ENCODE measurements around the gene MGAT5.
"Not testable (repeated sequence)": the region's sequence is repeated elsewhere in the genome, so short reads cannot be mapped to it uniquely, and the experiment has no call there.

MGAT5 gene

DNA sequence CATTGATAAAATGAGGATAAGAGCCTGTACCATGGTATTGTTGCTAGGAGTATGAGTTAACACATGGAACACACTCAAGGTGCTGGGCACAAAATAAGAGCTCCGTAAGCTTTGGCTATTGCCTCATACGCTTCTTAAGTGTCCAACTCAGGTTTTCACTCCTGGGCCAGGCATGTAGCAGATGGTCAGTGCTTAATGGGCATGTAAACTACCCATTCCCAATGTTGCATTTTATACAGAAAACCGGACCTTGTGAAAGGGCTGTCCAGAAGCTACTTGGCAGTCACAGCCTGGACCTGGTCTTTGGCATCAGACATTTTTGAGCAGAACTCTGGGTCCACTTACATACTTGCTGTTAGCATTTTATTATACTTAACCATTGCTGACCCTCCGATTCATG, 26.9 kb downstream of the MGAT5 start:
- DNase-seq, result no peak

DNA sequence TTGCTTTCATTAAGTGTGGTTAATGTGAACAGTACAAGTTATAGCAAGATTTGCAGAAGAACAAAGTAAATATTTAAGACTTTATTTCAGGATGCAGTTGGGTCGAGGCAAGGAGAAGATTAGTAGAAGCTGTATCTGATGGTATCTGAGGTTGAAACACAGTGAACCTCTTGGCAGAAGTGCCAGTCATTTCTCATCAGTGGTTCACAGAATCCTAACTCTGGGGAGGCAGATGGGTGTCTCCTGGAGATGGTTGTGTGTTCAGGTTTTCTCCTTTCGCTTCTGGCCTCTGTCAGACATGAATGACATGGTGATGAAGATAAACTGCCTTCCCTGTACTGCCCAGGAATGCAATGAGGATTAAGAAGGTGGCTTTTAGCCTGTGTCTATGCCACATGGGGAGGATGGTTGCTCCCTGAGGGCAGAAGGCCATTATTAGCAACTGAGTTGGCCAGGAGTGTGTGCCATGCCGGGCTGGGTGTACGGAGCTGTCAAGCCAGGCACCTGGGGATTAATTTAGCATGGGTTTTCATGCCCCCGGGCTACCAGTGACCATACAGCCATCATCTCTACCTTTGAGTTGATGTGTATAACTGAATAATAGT, 28.0 kb downstream of the MGAT5 start:
- no peak for DNase-seq

DNA sequence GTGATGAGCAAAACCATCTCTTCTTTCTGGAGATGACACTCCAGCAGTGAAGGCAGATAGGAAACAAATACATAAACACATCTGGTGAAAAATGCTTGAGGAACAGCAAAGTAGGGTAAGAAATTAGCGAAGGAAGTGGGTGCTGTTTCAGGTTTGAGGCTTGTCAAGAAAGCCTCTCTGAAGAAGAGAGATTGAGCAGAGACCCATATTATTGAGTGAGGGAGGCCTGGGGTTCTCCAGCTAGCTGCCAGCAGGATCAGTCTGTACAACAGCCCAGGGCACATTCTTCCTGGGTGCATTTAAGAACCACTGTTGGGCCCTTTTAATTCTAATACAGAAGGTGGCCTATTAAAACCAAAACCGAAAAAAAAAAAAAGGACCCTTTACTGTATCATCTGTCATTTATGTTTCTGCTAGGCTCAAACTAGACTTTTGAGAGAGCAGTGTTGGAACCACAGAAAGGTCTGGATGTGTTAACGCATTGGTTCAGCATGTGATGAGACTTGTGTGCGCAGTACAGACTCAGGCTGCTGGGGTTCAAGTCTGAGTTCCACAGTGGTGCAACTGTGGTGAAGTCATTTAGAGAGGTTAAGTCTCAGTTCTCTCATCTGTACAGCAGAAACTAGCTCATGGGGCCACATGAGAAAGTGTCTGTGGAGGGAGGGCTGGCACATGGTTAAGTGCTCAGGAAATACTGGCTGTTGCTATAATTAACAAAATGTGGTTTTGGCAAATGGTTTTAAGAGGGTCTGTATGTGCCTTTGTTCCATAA, 28.9 kb downstream of the MGAT5 start:
- DNase-seq, result no peak

DNA sequence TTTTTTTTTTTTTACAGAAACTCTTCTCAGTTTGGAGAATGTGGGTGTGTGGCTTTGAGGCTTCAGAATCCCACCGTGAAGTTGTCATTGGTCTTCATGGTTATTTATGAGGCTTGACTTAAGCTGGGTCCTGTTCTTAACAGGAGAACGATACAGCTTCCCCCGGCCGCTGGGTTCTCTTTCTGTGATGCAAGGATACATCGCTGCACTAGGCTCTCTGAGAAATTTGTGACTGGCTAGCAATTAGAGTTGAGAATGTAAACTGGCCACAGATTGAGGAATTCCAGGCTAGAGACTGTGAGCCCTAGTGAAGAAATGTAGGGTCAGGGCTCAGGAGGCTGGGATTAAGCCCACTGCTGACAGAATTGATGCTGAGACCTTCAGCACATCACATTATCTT, 29.8 kb downstream of the MGAT5 start:
- no peak for DNase-seq

DNA sequence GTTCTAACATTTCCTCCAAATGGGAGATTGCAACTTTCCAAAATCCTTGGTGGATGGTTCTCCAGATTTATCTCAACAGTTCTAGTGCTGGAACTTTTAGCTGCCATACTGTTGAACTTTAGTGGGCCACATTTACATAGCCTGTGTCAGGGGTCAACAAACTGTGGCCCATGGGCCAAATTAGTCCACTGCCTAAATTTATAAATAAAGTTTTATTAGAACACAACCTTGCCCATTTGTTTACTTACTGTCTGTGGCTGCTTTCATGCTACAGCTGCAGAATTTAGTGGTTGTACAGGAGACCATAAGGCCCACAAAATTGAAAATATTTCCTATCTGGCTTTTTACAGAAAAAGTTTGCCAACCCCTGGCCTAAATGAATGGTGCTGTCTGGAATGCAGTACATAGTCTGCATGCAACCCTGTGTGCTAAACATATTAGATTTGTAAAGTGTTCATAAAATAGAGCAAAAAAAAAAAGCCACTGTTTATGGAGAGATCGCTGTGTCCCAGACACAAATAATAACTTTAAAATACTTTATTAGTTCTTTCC, 30.3 kb downstream of the MGAT5 start:
- no peak for DNase-seq

DNA sequence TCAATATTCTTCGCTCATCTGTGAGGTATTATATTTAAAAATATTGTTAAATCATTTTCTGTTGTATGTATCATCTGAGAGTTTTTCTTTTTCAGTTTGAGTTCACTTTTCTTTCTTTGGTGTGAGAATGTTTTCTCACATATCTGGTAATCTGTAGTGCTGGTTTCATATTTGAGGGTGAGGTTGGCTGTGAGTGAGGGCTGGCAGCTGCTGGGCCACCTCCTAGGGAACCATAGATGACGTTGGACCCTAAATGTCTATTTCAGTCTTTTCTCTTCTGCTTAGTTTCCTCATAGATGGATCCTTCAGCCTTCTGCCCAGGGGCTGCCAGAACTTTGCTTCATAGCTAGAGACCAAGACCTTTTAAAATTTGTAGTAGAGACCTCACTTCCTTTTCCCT, 33.5 kb downstream of the MGAT5 start:
- DNase-seq, result no peak

DNA sequence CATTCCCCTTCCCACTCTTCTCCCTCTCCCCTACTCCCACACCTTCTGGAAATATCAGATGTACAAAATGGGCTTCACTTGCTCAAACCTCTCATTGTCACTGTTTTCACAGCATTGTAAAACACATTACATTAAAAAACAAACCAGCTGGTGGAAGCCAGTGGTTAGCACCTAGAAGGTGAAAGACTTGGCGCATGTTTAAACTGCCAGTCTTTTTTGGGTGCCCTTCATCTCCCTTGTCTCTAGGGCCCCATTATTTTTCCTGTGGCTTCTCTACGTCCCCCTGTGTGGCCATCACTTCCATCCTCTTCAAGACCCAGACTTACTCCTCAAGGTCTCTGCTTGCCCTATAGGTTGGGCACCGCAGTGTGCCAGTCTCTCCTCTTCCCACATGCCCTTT, 34.9 kb downstream of the MGAT5 start:
- DNase-seq, result no peak

DNA sequence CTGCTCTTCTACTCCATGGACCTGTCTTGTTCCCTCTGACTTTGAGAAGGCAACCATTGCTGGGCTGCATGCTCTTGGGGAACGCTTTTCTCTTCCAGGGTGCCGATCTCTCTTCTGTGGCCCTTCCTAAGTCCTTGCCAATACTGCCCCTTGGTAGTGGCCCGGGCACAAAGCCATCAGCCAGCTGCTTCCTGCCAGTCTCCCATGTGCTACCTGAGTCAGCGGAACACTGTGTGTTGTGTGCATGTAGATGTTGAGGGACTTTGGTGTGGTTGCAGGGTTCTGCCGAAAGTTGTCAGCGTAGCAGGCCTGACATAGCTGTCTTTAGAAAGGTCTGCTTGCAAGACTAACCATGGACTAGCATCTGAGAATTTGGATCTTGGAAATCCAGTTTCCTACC, 35.4 kb downstream of the MGAT5 start:
- DNase-seq, result no peak

DNA sequence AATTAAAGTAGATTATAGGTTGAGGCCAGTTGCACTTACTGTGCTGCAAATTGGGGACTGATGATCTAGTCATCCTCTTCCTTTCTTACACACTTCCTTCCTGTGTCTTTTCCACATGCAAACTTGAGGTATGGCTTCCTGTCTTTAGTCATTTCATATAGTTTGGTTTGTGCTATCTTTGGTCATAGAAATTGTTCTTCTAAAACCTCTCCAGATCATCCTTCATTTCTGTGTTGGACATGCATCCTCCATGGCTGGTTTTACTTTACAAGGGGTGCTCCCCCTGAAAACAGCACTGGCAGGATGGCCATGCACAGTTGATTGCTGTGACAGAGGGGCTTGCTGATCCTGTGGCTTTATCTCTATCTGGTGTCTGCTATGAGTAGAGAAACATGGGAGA, 36.5 kb downstream of the MGAT5 start:
- DNase-seq, result no peak

DNA sequence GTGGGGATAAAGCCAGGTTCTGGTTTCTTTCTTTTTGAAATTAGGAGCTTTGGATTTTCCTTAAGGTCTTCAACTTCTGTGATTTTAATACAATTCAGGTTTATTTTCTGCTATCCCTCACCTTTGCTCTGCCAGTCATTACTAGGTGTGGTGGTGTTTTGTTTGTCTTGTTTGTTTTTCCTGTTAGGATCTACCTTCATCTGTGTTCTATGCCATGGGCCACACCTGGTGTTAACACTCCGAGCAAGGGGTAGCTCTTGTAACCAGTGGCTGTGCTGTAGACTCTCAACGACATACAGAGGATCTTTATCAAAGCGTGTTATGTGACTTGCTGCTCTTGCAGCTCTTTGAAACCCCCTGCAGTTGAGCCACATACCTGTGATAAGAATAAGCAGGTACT, 38.6 kb downstream of the MGAT5 start:
- no peak for DNase-seq

DNA sequence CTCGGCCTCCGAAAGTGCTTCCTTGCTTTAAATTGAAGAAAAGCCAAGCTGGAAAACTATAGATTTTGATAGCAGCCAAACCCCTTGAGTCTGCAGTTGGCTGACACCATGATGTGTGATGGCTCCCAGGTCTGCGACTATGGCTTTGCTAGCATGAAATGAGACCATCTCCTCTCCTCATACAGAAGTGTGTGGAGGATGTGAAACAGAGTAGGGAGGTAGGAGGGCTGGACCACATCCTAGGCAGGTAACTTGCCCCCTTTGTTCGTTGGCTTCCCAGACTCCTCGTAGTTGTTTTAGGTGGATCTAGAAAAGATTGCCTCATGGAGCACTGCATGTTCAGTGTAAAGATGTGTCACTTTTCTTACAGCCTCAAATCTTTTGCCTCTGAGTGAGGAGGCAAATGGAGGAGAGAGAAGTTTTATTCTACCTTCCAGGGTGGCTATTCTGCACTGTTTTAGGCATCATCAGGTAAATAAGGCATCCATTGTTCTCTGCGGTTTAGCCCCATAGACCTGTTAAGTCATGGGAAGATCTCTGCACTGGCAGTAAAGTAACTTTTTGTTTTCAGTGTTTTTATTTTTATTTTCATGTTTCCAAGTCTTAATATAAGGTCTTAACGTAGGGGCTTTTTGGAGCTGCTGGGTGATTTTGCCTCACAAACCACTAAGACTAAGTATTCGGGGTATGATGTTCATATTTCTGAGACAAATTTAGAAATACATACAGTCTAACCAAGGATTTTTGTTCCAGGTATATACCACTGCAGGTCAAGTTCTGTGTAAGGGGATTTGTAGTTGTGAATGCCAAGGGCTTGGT, 40.1 kb downstream of the MGAT5 start:
- no peak for DNase-seq

DNA sequence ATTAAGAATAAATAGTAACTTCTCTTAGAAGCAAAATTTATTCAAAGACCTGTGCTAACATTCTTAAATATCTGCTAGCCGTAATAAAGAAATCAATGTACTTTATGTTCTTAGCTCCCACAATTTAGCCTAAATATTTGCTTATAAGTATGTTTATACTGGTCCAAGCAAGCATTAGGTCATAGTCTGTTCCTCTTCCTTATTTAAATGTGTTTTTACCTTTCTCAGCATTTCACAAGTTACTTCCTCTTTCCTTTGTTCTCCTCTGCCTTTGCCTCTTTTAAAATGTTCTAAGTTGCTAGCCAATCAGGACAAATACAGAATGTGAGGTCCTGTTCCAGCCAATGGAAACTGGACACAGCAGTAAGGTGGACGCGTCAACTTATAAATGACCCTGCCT, 40.7 kb downstream of the MGAT5 start:
- not testable (repeated sequence) for DNase-seq

DNA sequence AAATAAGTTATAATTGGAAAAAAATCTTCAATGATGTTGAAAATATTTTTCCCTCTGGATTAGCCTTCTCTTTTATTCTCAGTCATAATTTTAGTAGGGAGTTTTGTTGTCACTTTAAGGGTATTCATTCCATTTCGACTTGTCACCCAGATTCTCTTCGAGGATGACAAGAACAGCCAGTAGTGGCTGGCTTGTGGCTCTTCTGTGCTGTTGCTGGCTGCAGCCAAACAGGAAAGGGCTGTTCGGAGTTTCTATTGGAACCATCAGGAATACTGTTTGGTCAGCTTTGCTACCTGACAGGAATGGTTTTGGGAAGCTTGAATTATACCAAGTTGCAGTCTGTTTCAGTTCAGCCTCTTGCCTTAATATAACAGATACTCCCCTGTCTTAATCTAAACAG, 41.6 kb downstream of the MGAT5 start:
- no peak for DNase-seq

DNA sequence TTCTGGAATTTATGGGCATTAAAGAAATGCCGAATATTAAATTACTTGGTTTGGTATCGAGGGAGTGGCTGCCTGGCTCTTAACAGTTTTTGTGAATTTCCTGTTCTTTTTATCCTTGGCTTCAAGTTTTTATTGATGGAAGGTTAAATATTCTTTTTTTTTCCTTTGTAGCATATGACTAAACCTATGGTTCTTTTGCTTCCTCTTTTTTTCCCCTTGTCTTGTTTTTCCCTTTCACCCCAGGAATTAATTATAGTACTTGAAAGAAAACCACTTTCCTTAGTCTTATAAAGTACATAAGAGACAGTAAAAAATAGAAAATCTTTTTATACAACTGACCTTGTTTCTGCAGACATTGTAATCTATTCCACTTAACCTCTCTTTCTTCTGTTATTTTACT, 42.4 kb downstream of the MGAT5 start:
- no peak for DNase-seq

DNA sequence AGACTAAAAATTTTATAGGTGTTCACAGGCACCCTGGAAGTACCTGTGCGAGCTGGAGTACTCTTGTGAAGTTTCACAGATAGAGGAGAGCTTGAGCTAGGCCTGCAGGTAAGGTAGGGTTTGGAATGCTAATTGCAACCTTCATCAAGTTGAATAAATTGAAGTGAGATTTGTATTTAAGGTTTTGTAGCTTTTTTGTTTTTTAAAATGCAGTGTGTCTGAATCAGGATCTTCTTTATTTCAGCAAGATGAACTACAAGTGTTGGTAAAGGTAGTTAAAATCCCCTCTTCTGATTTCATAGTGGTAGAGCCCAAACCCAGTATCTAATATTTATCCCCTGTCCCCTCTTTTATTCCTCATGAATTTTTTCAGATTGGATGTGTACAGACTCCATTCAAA, 45.5 kb downstream of the MGAT5 start:
- no peak for DNase-seq

DNA sequence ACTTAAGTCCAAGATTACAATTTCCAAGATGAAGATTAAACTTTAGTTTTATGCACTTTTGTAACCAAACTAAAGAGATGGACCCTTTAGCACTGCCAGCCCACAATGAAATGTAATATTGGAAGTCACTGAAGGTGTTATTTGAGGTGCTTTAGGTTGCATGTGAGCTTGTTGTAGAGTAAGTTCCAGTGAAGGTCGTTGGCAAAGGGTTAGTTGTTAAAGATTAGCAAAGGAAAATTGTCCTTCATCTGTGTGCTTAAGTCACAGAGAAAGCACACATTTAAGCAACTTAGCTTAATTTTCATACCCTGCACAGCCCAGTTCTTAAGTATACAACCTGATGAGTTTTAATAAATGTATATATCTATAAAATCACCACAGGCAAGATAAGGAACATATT, 46.7 kb downstream of the MGAT5 start:
- DNase-seq, result no peak

DNA sequence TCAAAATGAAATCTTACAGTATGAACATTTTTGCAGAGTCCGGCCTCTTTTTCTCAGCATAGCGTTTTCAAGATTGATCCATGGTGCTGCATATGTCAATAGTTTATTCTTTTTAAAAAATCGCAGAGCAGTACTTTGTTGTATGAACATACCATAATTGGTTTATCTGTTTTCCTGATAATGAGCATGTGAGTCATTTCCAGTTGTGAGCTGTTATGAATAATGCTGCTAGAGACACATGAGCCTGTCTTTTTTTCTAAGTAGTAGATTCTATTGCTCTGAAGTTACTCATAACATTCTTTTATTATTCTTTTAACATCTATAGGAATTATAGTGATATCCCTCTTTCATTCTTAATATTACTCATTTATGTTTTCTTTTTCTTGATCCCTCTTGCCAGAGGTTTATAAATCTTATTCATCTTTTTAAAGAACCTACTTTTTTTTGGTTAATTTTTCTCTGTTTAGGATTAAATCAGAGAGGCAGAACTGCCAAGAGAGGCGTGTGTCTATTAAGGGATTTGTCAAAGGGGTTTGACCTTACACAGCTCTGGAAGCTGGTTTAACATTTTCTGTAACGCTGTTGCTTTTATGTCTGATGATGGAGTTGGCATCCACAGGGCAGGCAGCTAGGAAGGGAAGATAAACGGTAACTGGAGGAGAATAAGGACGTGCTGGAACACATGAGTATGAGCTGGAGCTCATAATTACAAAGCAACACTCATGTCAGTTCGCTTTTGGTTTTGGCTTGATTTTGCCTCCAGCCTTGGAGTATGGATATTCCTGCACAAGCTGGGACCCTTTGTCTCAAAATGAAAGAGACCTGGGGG, 47.4 kb downstream of the MGAT5 start:
- DNase-seq, result no peak

DNA sequence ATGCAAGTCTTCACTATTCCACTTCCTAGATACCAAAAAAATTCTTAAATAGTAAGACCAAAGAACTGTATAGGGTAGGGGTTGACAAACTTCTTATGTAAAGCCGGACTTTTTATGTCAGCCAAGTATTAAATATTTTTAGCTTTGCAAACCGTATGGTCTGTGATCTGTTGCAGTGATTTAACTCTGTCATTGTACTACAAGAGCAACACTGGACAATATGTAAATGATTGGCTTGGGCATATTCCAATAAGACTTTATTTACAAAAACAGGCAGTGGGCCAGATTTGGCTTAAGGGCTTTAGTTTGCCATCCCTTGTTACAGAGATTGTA, 48.0 kb downstream of the MGAT5 start:
- no peak for DNase-seq

DNA sequence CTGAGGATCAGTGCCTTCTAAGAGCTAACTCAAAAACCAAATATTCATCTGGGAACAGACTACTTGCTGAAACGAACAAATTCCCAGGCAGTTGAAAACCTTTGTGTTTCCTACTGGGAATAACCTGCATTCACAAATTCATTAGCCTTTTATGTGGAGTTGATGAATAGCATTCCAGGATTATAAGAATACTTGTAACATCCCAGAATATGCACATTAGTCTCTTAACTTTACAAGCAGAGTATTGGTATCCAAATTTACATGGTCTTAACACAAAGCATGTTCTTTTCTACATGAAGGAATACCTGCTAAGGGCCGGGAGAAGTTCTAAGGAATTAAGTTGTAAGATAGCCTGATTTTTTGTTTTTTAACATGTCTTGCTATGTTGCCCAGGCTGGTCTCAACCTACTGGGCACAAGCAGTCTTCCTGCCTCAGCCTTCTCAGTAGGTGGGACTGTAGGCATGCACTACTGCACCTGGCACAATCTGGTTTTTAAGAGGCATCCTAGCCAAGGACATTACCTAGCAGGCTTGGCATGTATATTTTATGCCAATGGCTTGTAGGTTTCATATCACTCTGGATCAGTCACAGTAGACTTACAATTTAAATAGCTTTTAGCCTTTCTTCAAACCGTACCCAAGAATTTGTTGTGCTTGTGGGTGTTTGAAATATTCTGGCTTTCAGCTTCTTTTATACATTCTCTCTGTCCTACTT, 50.7 kb downstream of the MGAT5 start:
- DNase-seq, result no peak

DNA sequence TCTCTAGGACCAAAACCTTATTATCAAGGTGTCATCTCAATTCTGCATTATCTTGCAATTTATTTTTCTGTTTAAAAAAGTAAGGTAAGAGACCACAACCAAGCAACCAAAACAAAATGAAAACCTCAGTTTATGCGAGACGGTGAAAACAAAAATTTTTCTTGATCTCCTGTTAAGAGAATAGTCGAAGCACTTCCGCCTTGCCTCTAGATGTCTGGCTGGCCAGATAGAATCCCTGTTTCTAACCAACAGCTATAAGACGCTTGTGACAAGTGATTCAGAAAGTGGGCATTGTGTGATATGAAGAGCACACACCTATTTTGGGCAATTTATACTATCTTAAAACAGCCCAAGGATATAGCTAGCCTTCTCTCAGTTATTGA, 51.2 kb downstream of the MGAT5 start:
- no peak for DNase-seq

DNA sequence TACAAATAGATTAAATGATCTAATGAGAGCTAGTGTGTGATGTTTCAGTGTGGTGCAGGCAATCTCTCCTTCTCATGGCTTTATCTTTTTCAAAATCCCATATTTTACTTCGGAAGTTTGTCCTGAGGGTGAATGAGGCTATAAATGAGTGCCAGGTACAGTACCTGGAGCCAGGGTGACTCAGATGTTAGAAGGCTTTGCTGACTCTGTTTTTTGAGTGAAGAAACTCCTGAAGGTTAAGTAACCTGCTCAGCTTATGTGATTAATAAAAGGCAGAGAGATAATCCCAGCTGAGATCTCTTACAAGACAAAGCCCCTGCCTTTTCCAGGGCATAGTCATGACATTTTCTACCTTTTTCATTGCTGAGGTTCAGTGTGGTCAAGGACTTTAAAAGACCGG, 52.6 kb downstream of the MGAT5 start:
- DNase-seq, result no peak

DNA sequence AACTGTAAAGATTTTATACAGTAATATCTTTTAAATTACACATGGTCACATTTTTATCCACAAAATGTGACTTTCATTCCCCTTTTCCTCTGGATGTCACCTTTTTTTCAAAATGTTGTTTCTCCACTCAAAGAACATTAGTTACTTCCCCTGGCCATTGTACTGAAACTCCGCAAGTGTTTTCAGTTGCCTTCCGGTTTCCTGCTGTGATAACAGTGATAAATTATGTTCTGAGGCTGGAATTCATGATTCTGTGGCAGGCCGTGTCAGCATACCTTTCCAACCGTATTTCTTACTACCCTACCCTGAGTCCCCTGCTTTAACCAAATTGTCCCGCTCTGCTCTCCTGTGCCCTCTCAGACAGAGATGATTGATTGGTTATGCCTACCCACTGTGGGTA, 53.5 kb downstream of the MGAT5 start:
- DNase-seq, result no peak
